GM12875 (cell line): ENCODE results near the gene AKNA.

ENCODE experiments used
- H3K4me3 ChIP-seq: one replicate; pipeline ENCODE4 v1.5.1; 2011; ENCODE audit warnings: low read depth, low read length, control low read depth
- TF ChIP-seq, protein P1 (sequence below): IDR thresholded peaks from 2 replicates; pipeline ENCODE4 v1.5.1; 2011; ENCODE audit warnings: low read depth, mild to moderate bottlenecking, control low read depth, inconsistent platforms, low read length, moderate library complexity, borderline replicate concordance; ENCODE audit not compliant: insufficient read depth

Gene AKNA

GRCh38 chr9:114432323-114433067 is 44.7 kb upstream of the AKNA start:
- TF ChIP-seq, protein P1, sequence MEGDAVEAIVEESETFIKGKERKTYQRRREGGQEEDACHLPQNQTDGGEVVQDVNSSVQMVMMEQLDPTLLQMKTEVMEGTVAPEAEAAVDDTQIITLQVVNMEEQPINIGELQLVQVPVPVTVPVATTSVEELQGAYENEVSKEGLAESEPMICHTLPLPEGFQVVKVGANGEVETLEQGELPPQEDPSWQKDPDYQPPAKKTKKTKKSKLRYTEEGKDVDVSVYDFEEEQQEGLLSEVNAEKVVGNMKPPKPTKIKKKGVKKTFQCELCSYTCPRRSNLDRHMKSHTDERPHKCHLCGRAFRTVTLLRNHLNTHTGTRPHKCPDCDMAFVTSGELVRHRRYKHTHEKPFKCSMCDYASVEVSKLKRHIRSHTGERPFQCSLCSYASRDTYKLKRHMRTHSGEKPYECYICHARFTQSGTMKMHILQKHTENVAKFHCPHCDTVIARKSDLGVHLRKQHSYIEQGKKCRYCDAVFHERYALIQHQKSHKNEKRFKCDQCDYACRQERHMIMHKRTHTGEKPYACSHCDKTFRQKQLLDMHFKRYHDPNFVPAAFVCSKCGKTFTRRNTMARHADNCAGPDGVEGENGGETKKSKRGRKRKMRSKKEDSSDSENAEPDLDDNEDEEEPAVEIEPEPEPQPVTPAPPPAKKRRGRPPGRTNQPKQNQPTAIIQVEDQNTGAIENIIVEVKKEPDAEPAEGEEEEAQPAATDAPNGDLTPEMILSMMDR = no peak

DNA sequence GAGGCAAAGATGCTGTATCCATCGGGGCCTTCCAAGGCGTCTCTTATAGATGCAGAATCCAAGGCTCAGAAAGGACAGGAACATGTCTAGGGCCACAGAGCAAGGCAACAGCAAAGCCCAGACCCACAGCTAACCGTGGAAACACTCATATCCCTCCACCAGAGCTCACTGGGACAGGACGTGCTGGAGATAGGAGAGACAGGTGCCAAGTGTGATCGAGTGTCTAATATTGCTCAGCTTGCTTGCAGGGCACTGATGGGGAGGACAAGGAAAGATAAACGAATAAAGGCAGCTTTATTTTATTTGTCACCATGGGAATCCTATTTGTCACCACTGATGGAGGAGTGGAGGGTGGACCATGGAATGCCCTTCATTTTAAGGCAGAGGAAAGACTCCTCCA is 44.0 kb upstream of the AKNA start:
- TF ChIP-seq, protein P1 = no peak
- no peak overlapping the region for H3K4me3 ChIP-seq

More at GRCh38 chr9:114432323-114433067, 44.7 kb upstream of the AKNA start:
- H3K4me3 ChIP-seq = no peak overlapping the region

DNA sequence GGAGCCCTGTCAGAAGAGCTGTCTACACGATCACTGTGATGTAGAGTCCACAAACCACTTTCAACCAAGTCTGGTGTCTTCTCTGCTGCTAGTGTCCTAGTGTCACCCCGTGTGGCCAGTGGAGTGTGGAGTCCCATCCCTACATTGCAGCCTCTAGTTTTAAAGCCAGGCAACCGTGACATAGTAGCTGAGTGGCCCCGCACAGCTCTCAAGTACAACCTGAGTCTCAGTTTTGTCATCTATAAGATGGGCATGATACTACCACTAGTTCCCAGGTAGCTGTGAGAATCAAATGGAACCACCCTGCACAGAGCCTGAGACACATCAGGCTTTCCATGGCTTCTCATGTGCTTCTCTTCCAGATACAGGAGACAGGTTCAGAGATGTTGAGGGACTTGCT is 43.2 kb upstream of the AKNA start:
- no peak overlapping the region for H3K4me3 ChIP-seq
- TF ChIP-seq, protein P1 = no peak

GRCh38 chr9:114430457-114430856 is 42.7 kb upstream of the AKNA start:
- TF ChIP-seq, protein P1 = no peak

DNA sequence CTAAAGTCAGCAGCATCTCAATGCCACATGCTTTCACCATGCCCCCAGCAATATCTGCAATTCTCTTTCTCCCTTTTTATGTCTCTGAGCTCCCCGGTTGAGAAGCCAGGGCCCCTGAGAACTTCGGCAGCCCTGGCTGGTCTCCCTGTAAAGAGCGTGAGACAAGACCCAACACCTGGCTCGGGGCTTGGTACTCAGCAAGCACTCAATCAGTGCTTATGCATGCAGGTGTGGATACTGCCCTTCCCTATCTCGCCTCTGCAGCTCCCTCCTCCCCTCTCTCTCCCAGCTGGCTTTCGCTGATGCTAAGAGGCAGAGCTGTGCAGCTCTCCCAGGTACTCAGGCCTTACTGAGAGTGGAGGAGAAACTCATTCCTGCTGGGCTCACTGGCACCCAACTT is 41.7 kb upstream of the AKNA start:
- no peak overlapping the region for H3K4me3 ChIP-seq
- TF ChIP-seq, protein P1 = no peak

More at GRCh38 chr9:114430457-114430856, 42.7 kb upstream of the AKNA start:
- H3K4me3 ChIP-seq = no peak overlapping the region

- TF ChIP-seq, protein P1 = no peak
- H3K4me3 ChIP-seq = no peak overlapping the region
Measured at GRCh38 chr9:114428466-114428865, 40.7 kb upstream of the AKNA start.

DNA sequence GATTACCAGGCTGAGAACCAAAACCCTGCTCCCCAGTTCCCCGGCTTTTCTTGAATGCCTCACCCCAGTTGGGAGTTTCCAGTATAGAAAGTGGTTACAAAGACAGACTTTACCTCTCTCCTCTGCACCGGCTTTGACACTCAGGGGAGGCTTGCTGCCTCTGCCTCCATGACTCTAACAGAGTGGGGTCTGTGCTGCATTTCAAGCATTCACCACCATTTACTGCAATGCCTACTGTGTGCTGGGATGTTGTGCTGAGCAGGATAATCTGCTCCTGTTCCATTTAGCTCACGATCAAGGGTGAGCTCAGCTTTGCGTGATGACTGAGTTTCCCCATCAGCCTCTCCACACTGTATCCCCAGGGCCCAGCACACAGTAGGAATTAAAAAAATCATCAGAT is 39.9 kb upstream of the AKNA start:
- no peak overlapping the region for H3K4me3 ChIP-seq
- TF ChIP-seq, protein P1 = no peak
